Effector memory CD4-positive, alpha-beta T cell (primary cell): ENCODE measurements around the gene SPARC.
"Not testable (repeated sequence)": the region's sequence is repeated elsewhere in the genome, so short reads cannot be mapped to it uniquely, and the experiment has no call there.

Experiments used
- DNase-seq, 3 donors: peaks; one replicate each; pipeline ENCODE4 v3.0.0-alpha.2; 2020
- H3K27ac ChIP-seq: 2 replicates; pipeline ENCODE4 v1.7.0; 2013; ENCODE audit warnings: mild to moderate bottlenecking, low read length, moderate library complexity; ENCODE audit not compliant: insufficient read depth, poor library complexity, severe bottlenecking
- H3K27me3 ChIP-seq: replicated peaks from 2 replicates; pipeline ENCODE4 v1.7.0; 2013; ENCODE audit warnings: mild to moderate bottlenecking, low read length; ENCODE audit not compliant: insufficient read depth, control insufficient read depth, poor library complexity, severe bottlenecking
- H3K36me3 ChIP-seq: 2 replicates; pipeline ENCODE4 v1.7.0; 2013; ENCODE audit warnings: mild to moderate bottlenecking, low read length, moderate library complexity; ENCODE audit not compliant: control insufficient read depth, insufficient read depth
- H3K4me1 ChIP-seq: 2 replicates; pipeline ENCODE4 v1.7.0; 2013; ENCODE audit warnings: low read length, mild to moderate bottlenecking; ENCODE audit not compliant: control insufficient read depth, insufficient read depth, poor library complexity, severe bottlenecking
- H3K4me3 ChIP-seq: 2 replicates; pipeline ENCODE4 v1.7.0; 2013; ENCODE audit warnings: low read length, low read depth, mild to moderate bottlenecking; ENCODE audit not compliant: insufficient read depth, poor library complexity, severe bottlenecking
- H3K9me3 ChIP-seq: 2 replicates; pipeline ENCODE4 v1.7.0; 2013; ENCODE audit warnings: mild to moderate bottlenecking, low read length, moderate library complexity; ENCODE audit not compliant: control insufficient read depth

SPARC gene

GRCh38 chr5:151680944-151681427 lies 5.7 kb downstream of the SPARC start:
- H3K4me3 ChIP-seq = no peak overlapping the region
- no peak overlapping the region for H3K27ac ChIP-seq
- H3K4me1 ChIP-seq = no peaks in the 10 kb centered on the region
- H3K9me3 ChIP-seq = no peaks in the 10 kb centered on the region
- DNase-seq = no peak
- H3K36me3 ChIP-seq = no peaks in the 10 kb centered on the region
- peaks cover 2% of the 10 kb centered on the region for H3K27me3 ChIP-seq

- H3K4me1 ChIP-seq, H3K36me3 ChIP-seq: not testable (repeated sequence)
Observed at GRCh38 chr5:151680156-151680505, 6.6 kb downstream of the SPARC start.

GRCh38 chr5:151679421-151680155 lies 7.1 kb downstream of the SPARC start:
- no peak for DNase-seq
- Histone ChIP-seq H3K9me3 (no peaks in the 10 kb centered on the region), H3K27me3 (no peaks in the 10 kb centered on the region), H3K36me3 (no peaks in the 10 kb centered on the region), H3K4me3 (no peak overlapping the region), H3K27ac (no peak overlapping the region), H3K4me1 (no peaks in the 10 kb centered on the region)

More at GRCh38 chr5:151680156-151680505, 6.6 kb downstream of the SPARC start:
- H3K4me3 ChIP-seq, H3K27me3 ChIP-seq, H3K9me3 ChIP-seq, H3K27ac ChIP-seq, DNase-seq: not testable (repeated sequence)

DNA sequence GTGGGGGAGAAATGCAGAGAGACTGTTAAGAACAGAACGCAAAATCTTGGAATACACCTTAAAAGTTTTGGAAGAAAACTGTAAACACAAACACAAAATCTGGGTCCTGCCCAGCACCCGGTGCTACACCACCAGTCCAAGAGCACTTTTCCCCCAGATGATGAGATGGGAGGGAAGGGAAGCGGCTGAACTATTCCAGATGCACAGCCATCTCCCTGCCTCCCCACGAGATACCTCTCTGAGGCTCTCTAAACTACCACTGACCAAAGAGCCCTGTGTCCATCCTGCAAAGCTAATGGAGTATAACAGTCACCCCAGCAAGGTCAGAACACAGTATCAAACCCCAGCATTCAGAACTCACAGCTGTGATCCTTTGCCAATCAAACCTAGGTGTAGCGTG lies 8.0 kb downstream of the SPARC start:
- Histone ChIP-seq H3K4me3 (no peak overlapping the region), H3K4me1 (no peaks in the 10 kb centered on the region), H3K27me3 (no peaks in the 10 kb centered on the region), H3K27ac (no peak overlapping the region), H3K9me3 (no peaks in the 10 kb centered on the region), H3K36me3 (no peaks in the 10 kb centered on the region)
- no peak for DNase-seq

DNA sequence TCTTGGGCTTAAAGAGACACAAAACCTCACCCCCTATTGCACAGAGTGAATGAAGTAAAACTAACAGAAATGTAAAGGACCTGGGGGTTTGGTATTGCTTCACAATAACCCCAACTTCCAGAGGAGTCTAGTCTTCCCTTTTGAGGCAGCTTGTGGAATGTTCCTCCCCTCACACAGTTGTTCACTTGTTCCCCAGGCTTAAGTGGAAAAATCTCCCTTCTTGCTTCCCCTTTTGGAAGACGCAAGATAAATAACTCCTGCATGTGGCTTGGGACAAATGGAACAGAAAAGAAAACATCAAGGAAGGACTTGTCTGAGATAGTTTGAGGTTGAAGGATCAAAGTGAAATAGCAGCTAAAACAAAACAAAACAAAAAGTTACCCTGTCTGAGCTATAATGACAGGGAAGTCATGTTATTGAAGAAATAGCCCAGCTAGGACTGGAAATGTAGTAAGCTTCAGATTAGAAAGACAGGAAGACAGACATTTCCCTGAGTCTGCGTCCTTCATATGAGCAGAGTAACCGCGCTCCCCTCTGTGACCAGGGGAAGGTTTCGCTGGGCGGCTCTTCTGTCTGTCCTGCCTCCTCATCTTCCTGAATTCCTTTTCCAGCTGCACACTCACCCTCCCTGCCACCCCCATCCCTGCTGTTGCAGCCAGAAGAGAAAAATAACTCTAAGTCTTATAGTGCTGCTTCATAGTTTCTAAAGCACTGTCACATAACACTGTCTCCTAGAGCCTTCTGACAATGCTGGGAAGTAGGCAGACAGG lies 8.8 kb downstream of the SPARC start:
- Histone ChIP-seq H3K27me3 (no peaks in the 10 kb centered on the region), H3K4me1 (no peaks in the 10 kb centered on the region), H3K4me3 (no peak overlapping the region), H3K27ac (no peak overlapping the region), H3K36me3 (no peaks in the 10 kb centered on the region), H3K9me3 (no peaks in the 10 kb centered on the region)
- DNase-seq = no peak

DNA sequence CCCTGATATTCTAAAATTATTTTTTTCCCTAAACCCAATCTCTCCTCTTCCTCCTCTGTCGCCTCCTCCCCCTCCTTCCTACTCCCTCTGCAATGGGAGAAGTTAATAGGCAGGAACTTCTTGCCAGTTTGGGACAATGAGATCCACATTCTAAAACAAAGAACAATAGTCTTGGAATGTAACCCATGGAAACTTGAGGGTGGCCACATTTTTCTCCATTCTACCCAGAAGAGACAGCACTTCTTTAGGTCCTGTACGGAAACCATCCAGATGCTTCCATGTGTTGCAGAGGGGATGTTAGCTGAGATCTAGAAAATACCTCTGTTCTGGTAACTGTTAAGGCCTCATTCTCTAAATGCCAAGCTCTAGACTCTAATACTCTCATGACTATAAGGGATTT lies 10.0 kb downstream of the SPARC start:
- Histone ChIP-seq H3K4me3 (no peak overlapping the region), H3K36me3 (no peaks in the 10 kb centered on the region), H3K4me1 (no peaks in the 10 kb centered on the region), H3K27ac (no peak overlapping the region), H3K9me3 (no peaks in the 10 kb centered on the region), H3K27me3 (no peaks in the 10 kb centered on the region)
- DNase-seq = no peak

DNA sequence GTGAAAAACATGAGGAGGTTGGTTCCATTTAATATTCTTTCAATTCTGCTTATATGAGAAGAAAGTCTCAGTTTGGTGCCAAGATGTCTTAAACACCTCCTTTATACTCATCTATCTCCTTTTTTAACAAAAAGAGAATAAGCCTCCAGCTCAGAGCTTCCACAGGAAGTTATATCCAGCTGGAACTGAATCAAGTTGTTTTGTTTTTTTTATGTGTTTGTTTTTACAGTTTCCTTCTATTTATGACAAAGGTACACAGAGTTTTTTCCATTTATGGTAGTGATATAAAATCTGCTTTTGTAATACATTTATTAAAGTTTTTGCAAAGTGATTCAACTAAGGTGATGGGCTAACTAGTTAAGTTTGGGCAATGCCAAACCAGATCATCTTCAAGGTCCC lies 10.4 kb downstream of the SPARC start:
- Histone ChIP-seq H3K9me3 (no peaks in the 10 kb centered on the region), H3K4me1 (no peaks in the 10 kb centered on the region), H3K27ac (no peak overlapping the region), H3K27me3 (no peaks in the 10 kb centered on the region), H3K36me3 (no peaks in the 10 kb centered on the region), H3K4me3 (no peak overlapping the region)
- no peak for DNase-seq

DNA sequence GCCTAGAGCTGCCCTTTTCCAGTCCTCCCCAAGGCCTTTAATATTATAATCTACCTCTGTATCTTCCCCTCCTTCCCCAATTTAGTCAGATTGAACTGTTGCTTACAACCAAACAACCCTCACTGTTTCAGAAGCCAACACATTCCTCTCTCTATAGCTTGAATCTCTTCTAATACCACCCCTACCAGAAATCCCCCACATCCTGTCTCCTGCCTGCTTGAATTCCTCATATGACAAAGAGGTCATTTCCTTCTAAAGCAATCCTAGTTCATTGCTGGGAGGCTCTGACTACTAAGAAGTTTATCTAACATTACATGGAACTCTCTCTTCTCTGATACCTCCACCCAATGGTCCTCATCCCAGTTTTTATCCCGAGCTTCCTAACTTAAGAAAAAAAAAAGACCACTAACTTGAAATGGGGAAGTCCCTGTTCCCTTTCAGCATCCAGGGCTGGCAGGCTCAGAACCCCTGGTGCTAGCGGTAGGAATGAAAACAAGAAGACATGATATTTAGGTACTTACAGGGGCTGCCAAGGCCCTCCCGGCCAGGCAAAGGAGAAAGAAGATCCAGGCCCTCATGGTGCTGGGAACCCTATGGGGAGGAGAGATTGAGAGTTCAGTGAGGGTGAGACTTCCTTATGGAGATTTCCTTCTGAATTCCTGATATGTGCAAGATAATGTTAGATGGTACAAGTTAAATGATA lies 11.0 kb downstream of the SPARC start:
- H3K4me3 ChIP-seq = no peak overlapping the region
- H3K27me3 ChIP-seq = no peaks in the 10 kb centered on the region
- H3K9me3 ChIP-seq = no peaks in the 10 kb centered on the region
- H3K36me3 ChIP-seq = no peaks in the 10 kb centered on the region
- no peaks in the 10 kb centered on the region for H3K4me1 ChIP-seq
- no peak overlapping the region for H3K27ac ChIP-seq
- no peak for DNase-seq

- H3K27me3 ChIP-seq = no peaks in the 10 kb centered on the region
- H3K36me3 ChIP-seq = no peaks in the 10 kb centered on the region
- no peak for DNase-seq
- H3K4me3 ChIP-seq = no peak overlapping the region
- H3K4me1 ChIP-seq = no peaks in the 10 kb centered on the region
- H3K9me3 ChIP-seq = no peaks in the 10 kb centered on the region
- H3K27ac ChIP-seq = no peak overlapping the region
Observed at GRCh38 chr5:151674626-151675610, 11.8 kb downstream of the SPARC start.
